WI38 (cell line): ENCODE data around the gene A4GNT.
"Not testable (repeated sequence)": the region's sequence is repeated elsewhere in the genome, so short reads cannot be mapped to it uniquely, and the experiment has no call there.

Source experiments
- H3K4me3 ChIP-seq: 2 replicates; pipeline ENCODE4 v1.5.1; 2011; ENCODE audit warnings: low read depth, mild to moderate bottlenecking, control low read depth, low read length
- TF ChIP-seq, protein P1 (sequence below): IDR thresholded peaks from 2 replicates; pipeline ENCODE4 v1.5.1; 2012; ENCODE audit warnings: low read depth, mild to moderate bottlenecking, control low read depth, low read length

Gene A4GNT

DNA sequence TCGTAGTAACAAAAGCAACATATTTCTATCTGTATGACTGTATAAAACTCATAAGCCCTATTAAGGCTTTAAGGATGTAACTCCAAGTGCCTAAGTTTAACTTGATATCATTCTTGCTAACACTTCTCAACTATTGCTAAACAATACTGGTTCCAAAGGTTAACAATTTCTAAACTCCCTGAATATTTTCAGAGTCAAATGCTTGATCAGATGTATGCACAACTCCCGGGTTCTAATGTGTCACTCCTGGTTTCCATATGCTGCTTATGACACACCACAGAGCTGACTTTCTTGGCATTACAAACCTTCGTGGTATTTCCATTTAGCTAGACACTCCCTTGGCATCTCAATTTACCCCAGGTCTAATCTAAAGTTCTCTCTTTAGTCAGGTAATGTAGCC, 43.1 kb downstream of the A4GNT start:
- TF ChIP-seq, protein P1, sequence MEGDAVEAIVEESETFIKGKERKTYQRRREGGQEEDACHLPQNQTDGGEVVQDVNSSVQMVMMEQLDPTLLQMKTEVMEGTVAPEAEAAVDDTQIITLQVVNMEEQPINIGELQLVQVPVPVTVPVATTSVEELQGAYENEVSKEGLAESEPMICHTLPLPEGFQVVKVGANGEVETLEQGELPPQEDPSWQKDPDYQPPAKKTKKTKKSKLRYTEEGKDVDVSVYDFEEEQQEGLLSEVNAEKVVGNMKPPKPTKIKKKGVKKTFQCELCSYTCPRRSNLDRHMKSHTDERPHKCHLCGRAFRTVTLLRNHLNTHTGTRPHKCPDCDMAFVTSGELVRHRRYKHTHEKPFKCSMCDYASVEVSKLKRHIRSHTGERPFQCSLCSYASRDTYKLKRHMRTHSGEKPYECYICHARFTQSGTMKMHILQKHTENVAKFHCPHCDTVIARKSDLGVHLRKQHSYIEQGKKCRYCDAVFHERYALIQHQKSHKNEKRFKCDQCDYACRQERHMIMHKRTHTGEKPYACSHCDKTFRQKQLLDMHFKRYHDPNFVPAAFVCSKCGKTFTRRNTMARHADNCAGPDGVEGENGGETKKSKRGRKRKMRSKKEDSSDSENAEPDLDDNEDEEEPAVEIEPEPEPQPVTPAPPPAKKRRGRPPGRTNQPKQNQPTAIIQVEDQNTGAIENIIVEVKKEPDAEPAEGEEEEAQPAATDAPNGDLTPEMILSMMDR = no peak

DNA sequence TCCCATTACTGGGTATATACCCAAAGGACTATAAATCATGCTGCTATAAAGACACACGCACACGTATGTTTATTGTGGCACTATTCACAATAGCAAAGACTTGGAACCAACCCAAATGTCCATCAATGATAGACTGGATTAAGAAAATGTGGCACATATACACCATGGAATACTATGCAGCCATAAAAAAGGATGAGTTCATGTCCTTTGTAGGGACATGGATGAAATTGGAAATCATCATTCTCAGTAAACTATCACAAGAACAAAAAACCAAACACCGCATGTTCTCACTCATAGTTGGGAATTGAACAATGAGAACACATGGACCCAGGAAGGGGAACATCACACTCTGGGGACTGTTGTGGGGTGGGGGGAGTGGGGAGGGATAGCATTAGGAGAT, 46.4 kb downstream of the A4GNT start:
- not testable (repeated sequence) for H3K4me3 ChIP-seq

More for the DNA sequence above, 43.1 kb downstream of the A4GNT start:
- no peak overlapping the region for H3K4me3 ChIP-seq

DNA sequence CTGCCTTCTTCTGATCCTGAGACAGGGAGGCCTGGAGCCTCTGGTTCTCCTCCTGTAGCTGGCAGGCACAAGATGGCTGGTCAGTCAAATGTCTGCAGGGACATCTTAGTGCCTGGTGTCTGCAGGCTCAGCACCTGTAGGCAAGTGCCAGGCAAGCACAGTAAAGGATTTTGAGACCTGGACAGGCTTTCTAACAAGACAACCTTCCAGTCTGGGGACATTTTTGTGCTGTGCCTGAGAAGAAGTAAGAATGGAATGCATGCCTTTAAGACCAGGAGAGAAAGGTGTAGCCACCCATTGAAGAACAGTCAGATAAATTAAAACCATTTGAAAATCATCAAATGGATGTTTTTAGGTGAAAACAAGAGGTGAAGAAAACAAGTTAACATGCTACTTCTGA, 48.0 kb downstream of the A4GNT start:
- H3K4me3 ChIP-seq = no peak overlapping the region
- TF ChIP-seq, protein P1 = no peak

DNA sequence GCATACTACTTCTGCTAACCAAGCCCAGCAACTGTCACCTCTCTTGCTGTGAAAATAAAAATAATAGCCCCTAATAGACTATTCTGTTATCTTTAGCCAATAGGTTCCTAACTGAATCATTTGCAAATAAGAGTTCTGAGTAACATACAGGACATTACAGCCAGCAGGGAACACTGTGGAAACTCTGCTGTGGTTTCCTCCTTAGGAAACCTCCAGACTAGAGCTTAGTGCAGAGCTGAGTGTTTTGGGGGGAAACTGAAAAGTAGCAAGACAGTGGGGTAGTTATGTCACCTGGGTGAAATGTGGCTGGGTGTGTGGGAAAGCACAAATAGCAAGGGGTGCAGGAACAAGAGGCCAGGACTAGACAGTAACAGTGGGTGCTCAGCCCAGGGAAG, 49.2 kb downstream of the A4GNT start:
- H3K4me3 ChIP-seq = peak overlapping the region; percentile 26
- TF ChIP-seq, protein P1 = no peak

DNA sequence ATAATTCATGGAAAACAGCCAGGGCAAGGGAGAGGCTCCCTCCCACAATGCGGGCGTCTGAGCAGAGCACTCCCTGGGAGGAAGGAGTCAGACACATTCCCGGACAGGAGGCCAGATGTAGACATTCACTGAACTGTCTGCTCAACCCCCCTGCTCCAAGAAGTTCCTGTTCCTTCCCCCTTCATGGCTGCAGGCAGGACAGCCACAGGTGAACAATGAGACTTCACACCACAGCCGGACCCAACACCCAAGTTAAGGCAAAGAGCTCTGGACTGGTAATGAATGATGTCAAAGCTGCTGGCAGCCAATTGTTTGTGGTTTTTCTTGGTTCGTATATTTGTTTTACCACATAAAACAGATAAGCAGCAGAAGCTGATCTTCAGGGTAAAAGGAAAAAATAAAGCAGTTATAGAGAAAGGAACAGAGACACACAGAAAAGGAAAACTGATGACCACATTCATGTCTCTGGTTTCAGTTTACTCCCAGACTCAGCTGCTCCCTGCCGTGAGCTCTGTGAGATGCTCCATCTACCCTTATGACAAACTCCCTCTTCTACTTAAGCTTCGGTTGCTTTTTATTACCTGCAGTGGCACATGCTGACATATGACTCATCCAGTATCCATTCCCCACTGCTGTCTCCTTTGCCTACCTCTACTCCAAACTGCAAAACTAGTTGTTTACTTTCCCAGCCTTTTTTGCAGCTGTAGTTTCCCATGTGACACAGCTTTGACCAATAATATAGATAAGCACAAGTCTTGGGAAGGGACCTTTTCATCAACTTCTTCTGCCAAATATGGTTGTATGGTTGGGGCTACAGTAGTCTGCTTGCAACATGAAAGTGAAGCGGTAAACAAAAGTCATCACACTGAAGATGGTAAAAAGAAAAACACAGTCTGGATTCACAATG, 49.9 kb downstream of the A4GNT start:
- TF ChIP-seq, protein P1 = no peak
- H3K4me3 ChIP-seq = peak overlapping the region; percentile 26

DNA sequence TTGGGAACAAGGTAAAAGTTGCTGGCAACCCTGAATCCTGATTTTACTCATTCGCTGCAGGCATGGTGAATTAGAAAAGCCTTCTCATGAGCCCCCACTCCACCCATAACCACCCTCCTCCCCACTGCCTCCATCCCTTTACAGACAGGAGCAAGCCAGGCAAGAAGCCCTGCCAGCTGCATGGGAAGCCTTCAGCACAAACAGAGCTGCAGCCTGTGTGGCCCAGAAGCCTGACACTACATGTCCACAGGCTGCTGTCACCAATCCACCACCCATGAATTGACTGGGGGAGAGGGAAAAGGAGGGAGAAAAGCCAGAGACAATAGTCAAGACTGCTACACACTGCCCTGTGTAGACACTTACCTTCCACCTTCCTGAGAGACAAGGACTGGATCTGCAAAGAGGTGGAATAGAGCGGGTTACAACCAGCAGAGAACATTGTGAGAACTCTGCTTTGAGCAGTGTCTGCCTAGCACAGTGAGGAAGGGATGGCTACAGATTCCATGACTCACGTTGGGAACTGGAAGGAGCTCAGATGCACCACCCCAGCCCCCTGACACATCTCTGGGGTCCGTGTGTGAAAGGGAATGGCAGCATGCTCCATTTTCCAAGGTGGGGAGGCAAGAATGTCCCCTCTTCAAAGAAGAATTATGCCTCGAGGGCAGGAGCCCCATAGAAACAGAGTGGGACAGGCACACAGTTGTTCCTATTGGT, 50.7 kb downstream of the A4GNT start:
- peak overlapping the region; percentile 26 for H3K4me3 ChIP-seq
- TF ChIP-seq, protein P1 = no peak

DNA sequence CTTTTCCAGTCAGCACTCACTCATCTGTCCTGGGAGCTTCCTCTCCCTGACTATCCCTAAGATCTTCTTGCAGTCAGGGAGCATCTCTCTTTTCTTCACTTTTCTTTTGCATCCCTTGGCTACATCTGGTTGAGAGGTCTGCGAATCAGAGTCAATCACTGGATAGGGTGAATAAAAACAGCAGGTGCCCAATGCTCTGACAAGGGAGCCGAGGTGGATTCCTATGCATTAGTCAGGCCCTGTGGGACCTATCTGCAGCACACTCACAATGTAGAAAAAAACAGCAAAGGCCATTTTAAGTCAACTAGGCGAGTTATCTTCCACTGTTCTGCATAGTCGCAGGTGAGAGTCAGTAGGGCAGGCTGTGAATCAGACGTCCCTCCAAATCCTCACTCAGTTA, 52.3 kb downstream of the A4GNT start:
- TF ChIP-seq, protein P1 = no peak
- no peak overlapping the region for H3K4me3 ChIP-seq
